ENCODE measurements around the gene BIN1. TPM values are rescaled to one million over a fixed set of nuclear protein-coding genes. Genes with fewer than 3 reads are reported as not detected.

Gene BIN1
- total and polyA plus RNA-seq, 2 of the 4 experiments (the other 2 are of a cell fraction), result 18.1 to 25.7 TPM

DNA sequence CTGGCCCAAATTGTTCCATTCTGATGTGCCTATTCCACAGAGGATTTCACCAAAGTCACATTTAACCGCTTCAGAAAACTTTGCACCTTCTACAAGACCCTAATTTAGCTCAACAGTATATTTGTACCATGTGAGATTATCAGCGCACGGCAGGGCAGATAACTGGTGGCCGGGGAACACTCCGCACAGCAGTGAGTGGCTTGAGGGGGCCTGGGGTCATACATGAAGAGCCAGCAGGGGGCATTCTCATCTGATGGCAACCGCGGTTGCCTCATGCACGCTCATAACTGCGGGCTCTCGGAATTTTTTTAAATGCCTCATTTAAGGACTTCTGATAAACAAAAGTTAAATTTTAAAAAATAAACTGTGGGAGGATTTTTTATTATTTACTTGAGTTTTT lies 84.1 kb downstream of the BIN1 start:
- Histone ChIP-seq H3K27me3 (ENCODE audit: control insufficient read depth, insufficient read depth, low read length) (peaks cover 7% of the 10 kb centered on the region), H3K36me3 (ENCODE audit: control insufficient read depth, insufficient read depth, low read length) (no peaks in the 10 kb centered on the region), H2BK20ac (ENCODE audit: low read depth, low read length) (no peak overlapping the region), H2BK5ac (ENCODE audit: low read depth, low read length, poor library complexity, severe bottlenecking) (no peak overlapping the region), H2AK5ac (ENCODE audit: low read depth, low read length) (no peak overlapping the region), H3K4me1 (ENCODE audit: control insufficient read depth, insufficient read depth, low read length) (peaks cover 5% of the 10 kb centered on the region; the same call in 1 of the 2 replicates), H3K79me1 (ENCODE audit: low read depth in 1 of 2, low read length in 2 of 2) (no peaks in the 10 kb centered on the region), H4K5ac (ENCODE audit: low read depth, low read length) (no peak overlapping the region), H4K20me1 (ENCODE audit: insufficient read depth, low read length) (no peaks in the 10 kb centered on the region), H4K8ac (ENCODE audit: low read depth in 2 of 2, low read length in 2 of 2) (no peak overlapping the region), H3K4me2 (ENCODE audit: low read depth, low read length) (no peak overlapping the region), H3K9me1 (ENCODE audit: insufficient read depth, low read length) (no peaks in the 10 kb centered on the region), H3K18ac (ENCODE audit: low read depth, low read length) (no peak overlapping the region), H2AFZ (replicated peaks; ENCODE audit: low read length, poor library complexity) (no peak overlapping the region), H2AK9ac (replicated peaks; ENCODE audit: low read depth, low read length, poor library complexity) (no peak overlapping the region), H3K14ac (replicated peaks; ENCODE audit: low read depth, low read length) (no peak overlapping the region), H3K23ac (ENCODE audit: low read depth, low read length) (no peak overlapping the region), H3K4me3 (ENCODE audit: insufficient read depth, low read depth, low read length) (no peak overlapping the region), H3K9ac (ENCODE audit: low read depth, low read length) (no peak overlapping the region), H3K27ac (ENCODE audit: insufficient read depth, low read length) (no peak overlapping the region), H2BK15ac (ENCODE audit: low read depth, low read length) (no peak overlapping the region), H3K56ac (ENCODE audit: extremely low read depth, insufficient read depth, low read length) (no peak overlapping the region), H2BK120ac (ENCODE audit: low read depth, low read length) (no peak overlapping the region), H4K91ac (ENCODE audit: insufficient read depth, low read depth, low read length) (no peak overlapping the region), H3K9me3 (ENCODE audit: control insufficient read depth, insufficient read depth, low read length) (peaks cover 3% of the 10 kb centered on the region; the same call in 1 of the 2 replicates), H3K4ac (ENCODE audit: low read depth, low read length) (no peak overlapping the region)
- in situ Hi-C loops (cut with MboI; ENCODE audit: low sequenced_read_pairs), result no loop called here
- DNase-seq (no peak), ATAC-seq (ENCODE audit: low read depth) (no peak)
- WGBS, 2 experiments (ENCODE audit: extremely low coverage in 2 of 2, insufficient read length in 1 of 2), result no CpG with 5 or more reads among the region's 10 CpGs
- TF ChIP-seq CHD1 (IDR thresholded peaks at IDR 0.05; ENCODE audit: low read depth, low read length), result no peak
- no peak for TF ChIP-seq MAZ (IDR thresholded peaks at IDR 0.05; ENCODE audit: borderline replicate concordance, low read depth, low read length)
- TF ChIP-seq, protein P1, sequence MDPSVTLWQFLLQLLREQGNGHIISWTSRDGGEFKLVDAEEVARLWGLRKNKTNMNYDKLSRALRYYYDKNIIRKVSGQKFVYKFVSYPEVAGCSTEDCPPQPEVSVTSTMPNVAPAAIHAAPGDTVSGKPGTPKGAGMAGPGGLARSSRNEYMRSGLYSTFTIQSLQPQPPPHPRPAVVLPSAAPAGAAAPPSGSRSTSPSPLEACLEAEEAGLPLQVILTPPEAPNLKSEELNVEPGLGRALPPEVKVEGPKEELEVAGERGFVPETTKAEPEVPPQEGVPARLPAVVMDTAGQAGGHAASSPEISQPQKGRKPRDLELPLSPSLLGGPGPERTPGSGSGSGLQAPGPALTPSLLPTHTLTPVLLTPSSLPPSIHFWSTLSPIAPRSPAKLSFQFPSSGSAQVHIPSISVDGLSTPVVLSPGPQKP (IDR thresholded peaks at IDR 0.05; ENCODE audit: borderline replicate concordance, low read depth, low read length), result no peak
- dilution Hi-C loops (cut with HindIII; ENCODE audit: low sequenced_read_pairs, unreplicated experiment), result no loop called here
- ChIA-PET POLR2A (ENCODE audit: unreplicated experiment) (no interaction called here), CTCF (no interaction called here)
- no TSS peak for BruUV-seq (replicated peaks)
- intact Hi-C loops (cut with micrococcal nuclease), result loop anchor here (10.0 kb wide), 1 partner anchor 368 kb away; the partner anchor contains the start of gene GYPC

Measured in IMR-90 (cell line).